ENCODE data around the gene POLD3.

POLD3 gene

GRCh38 chr11:74673693-74674360 is 81.4 kb downstream of the POLD3 start:
- no peak for DNase-seq (ENCODE audit: low read depth)

GRCh38 chr11:74675761-74676160 is 83.4 kb downstream of the POLD3 start:
- DNase-seq (ENCODE audit: low read depth) = no peak

GRCh38 chr11:74676596-74676995 is 84.2 kb downstream of the POLD3 start:
- DNase-seq (ENCODE audit: low read depth) = no peak

- DNase-seq (ENCODE audit: low read depth) = no peak
Measured at GRCh38 chr11:74677131-74677530, 84.7 kb downstream of the POLD3 start.

- no peak for DNase-seq (ENCODE audit: low read depth)
Measured at GRCh38 chr11:74678041-74678440, 85.7 kb downstream of the POLD3 start.

- DNase-seq (ENCODE audit: low read depth) = no peak
Measured at GRCh38 chr11:74678591-74679512, 86.5 kb downstream of the POLD3 start.

GRCh38 chr11:74679513-74679865 is 87.1 kb downstream of the POLD3 start:
- no peak for DNase-seq (ENCODE audit: low read depth)

GRCh38 chr11:74680035-74680671 is 87.8 kb downstream of the POLD3 start:
- DNase-seq (ENCODE audit: low read depth) = no peak

GRCh38 chr11:74680703-74681531 is 88.5 kb downstream of the POLD3 start:
- no peak for DNase-seq (ENCODE audit: low read depth)

GRCh38 chr11:74681686-74682651 is 89.6 kb downstream of the POLD3 start:
- DNase-seq (ENCODE audit: low read depth) = no peak

- DNase-seq (ENCODE audit: low read depth) = no peak
Measured at GRCh38 chr11:74682731-74683278, 90.4 kb downstream of the POLD3 start.

- DNase-seq (ENCODE audit: low read depth) = no peak
Measured at GRCh38 chr11:74683279-74683871, 91.0 kb downstream of the POLD3 start.

- no peak for DNase-seq (ENCODE audit: low read depth)
Measured at GRCh38 chr11:74683941-74684481, 91.6 kb downstream of the POLD3 start.

GRCh38 chr11:74684661-74685060 is 92.3 kb downstream of the POLD3 start:
- no peak for DNase-seq (ENCODE audit: low read depth)

- DNase-seq (ENCODE audit: low read depth) = no peak
Measured at GRCh38 chr11:74685338-74685737, 93.0 kb downstream of the POLD3 start.

- no peak for DNase-seq (ENCODE audit: low read depth)
Measured at GRCh38 chr11:74685905-74686304, 93.5 kb downstream of the POLD3 start.

- no peak for DNase-seq (ENCODE audit: low read depth)
Measured at GRCh38 chr11:74686792-74687191, 94.4 kb downstream of the POLD3 start.

GRCh38 chr11:74687237-74688023 is 95.0 kb downstream of the POLD3 start:
- no peak for DNase-seq (ENCODE audit: low read depth)

GRCh38 chr11:74689666-74690065 is 97.3 kb downstream of the POLD3 start:
- no peak for DNase-seq (ENCODE audit: low read depth)
